K562 (cell line): ENCODE results near the gene OGFR. TPM values are rescaled to one million over a fixed set of nuclear protein-coding genes. Genes with fewer than 3 reads are reported as not detected.

ENCODE experiments used
- ATAC-seq: fragments of 200-7000 bp; cut with Tn5 transposase; 3 replicates; pipeline ENCODE4 v1.9.1; 2020; ENCODE audit warnings: moderate library complexity
- BruUV-seq: library from RNA; stranded (reverse); fragments of 400-500 nt; replicated peaks from 2 replicates; lab custom pipeline; 2021; lab: Mats Ljungman, UMichigan
- CTCF ChIA-PET: fragments of 300-600 bp; formaldehyde crosslinking; extraction: SDS; loops from one replicate; lab custom pipeline; 2021; ENCODE audit warnings: low intra/inter-chr PET ratio; lab: Yijun Ruan, JAX
- POLR2A ChIA-PET: fragments of 300-600, 350-650 bp; sonication (Branson Sonifier 250); formaldehyde crosslinking; extraction: SDS; loops from one replicate; lab custom pipeline; 2021; ENCODE audit warnings: antibody characterized with exemption, inconsistent platforms; lab: Yijun Ruan, JAX
- DNase-seq, 4 experiments: peaks; one replicate each; pipeline versions ENCODE4 v3.0.0 to v3.0.0-alpha.2; 2011 to 2018; ENCODE audit warnings: low spot score in 3 of 4, mixed read lengths in 3 of 4; ENCODE audit errors: extremely low read depth in 1 of 4
- FAIRE-seq: peaks from 2 replicates; lab custom pipeline; 2011; peaks lifted over from hg19 to GRCh38; lab: Jason Lieb, UNC
- H2AFZ ChIP-seq: 2 replicates; pipeline ENCODE4 v1.6.0; 2011; ENCODE audit warnings: low read depth, low read length, control low read depth, inconsistent platforms
- H3K27ac ChIP-seq: fragments of 200-600 bp; 3 replicates; pipeline ENCODE4 v1.8.0; 2011; ENCODE audit warnings: low read depth, mild to moderate bottlenecking, control low read depth, inconsistent platforms, low read length, moderate library complexity, mixed read lengths; ENCODE audit errors: extremely low read depth
- H3K27me3 ChIP-seq, 2 experiments: fragments of 300-600 bp in 1 of 2; 2 replicates in 1 of 2; 3 replicates in 1 of 2; pipeline versions ENCODE4 v1.6.0 to v1.8.0; 2011; ENCODE audit warnings: inconsistent platforms in 2 of 2, low read length in 2 of 2, mild to moderate bottlenecking in 1 of 2, mixed read lengths in 1 of 2, moderate library complexity in 1 of 2; ENCODE audit not compliant: control insufficient read depth in 2 of 2, insufficient read depth in 2 of 2
- H3K36me3 ChIP-seq: fragments of 300-600 bp; 3 replicates; pipeline ENCODE4 v1.8.0; 2011; ENCODE audit warnings: mild to moderate bottlenecking, low read length, inconsistent platforms; ENCODE audit not compliant: control insufficient read depth, insufficient read depth
- H3K4me1 ChIP-seq, 2 experiments: fragments of 200-600 bp in 1 of 2; replicated peaks in 1 of 2; 2 replicates in 1 of 2; 3 replicates in 1 of 2; pipeline versions ENCODE4 v1.5.1 to v1.8.0; 2011; ENCODE audit warnings: inconsistent platforms in 2 of 2, low read length in 2 of 2, mild to moderate bottlenecking in 1 of 2, mixed read lengths in 1 of 2, moderate library complexity in 1 of 2; ENCODE audit not compliant: control insufficient read depth in 2 of 2, insufficient read depth in 2 of 2
- H3K4me2 ChIP-seq: 2 replicates; pipeline ENCODE4 v1.6.1; 2011; ENCODE audit warnings: low read length, control low read depth, inconsistent platforms, mixed read lengths; ENCODE audit not compliant: insufficient read depth
- H3K4me3 ChIP-seq: fragments of 200-600 bp; sonication (generic), shearing (Covaris generic); 2 replicates; pipeline ENCODE4 v1.5.1; 2016; ENCODE audit warnings: control low read depth, inconsistent platforms
- H3K79me2 ChIP-seq: fragments of 200-600 bp; 3 replicates; pipeline ENCODE4 v1.8.0; 2011; ENCODE audit warnings: low read length, inconsistent platforms; ENCODE audit not compliant: control insufficient read depth, insufficient read depth
- H3K9ac ChIP-seq, 2 experiments: 2 replicates each; pipeline versions ENCODE4 v1.6.0 to v1.6.1; 2011; ENCODE audit warnings: low read depth in 2 of 2, low read length in 2 of 2, control low read depth in 1 of 2, inconsistent platforms in 1 of 2, mild to moderate bottlenecking in 1 of 2, mixed read lengths in 1 of 2; ENCODE audit not compliant: insufficient read depth in 1 of 2
- H3K9me1 ChIP-seq: one replicate; pipeline ENCODE4 v1.6.0; 2011; ENCODE audit warnings: inconsistent platforms, mild to moderate bottlenecking, low read length, moderate library complexity; ENCODE audit not compliant: control insufficient read depth, insufficient read depth
- H3K9me3 ChIP-seq: replicated peaks from 2 replicates; pipeline ENCODE4 v1.5.1; 2011; ENCODE audit warnings: low read depth, low read length, inconsistent platforms; ENCODE audit not compliant: control insufficient read depth, insufficient read depth
- H4K20me1 ChIP-seq: replicated peaks from 2 replicates; pipeline ENCODE4 v1.6.1; 2011; ENCODE audit warnings: low read length, inconsistent platforms, mixed read lengths; ENCODE audit not compliant: control insufficient read depth, insufficient read depth
- ATF6 ChIP-seq: sonication (generic); formaldehyde crosslinking; IDR thresholded peaks from 2 replicates; pipeline ENCODE4 v1.4.0; 2020; ENCODE audit warnings: mild to moderate bottlenecking, missing genetic modification reagents
- EWSR1 ChIP-seq: fragments of 450-650 bp; IDR thresholded peaks from 2 replicates; pipeline ENCODE4 v1.6.1; 2018; ENCODE audit warnings: borderline replicate concordance, mild to moderate bottlenecking, low read depth, moderate library complexity; ENCODE audit not compliant: partially characterized antibody
- FOXJ2 ChIP-seq: fragments of 200-800 bp; sonication (Bioruptor generic); IDR thresholded peaks from 2 replicates; pipeline ENCODE4 v1.6.1; 2016; ENCODE audit warnings: missing genetic modification characterization, missing compliant biosample characterization
- FOXP1 ChIP-seq: sonication (generic); formaldehyde crosslinking; IDR thresholded peaks from 2 replicates; pipeline ENCODE4 v1.8.0; 2022; ENCODE audit warnings: mild to moderate bottlenecking, missing genetic modification reagents
- GABPB2 ChIP-seq: fragments of 250-450 bp; sonication (Bioruptor Pico); conservative IDR thresholded peaks from 2 replicates; pipeline ENCODE4 v1.5.1; 2021; ENCODE audit warnings: mild to moderate bottlenecking
- KAT7 ChIP-seq: sonication (generic); formaldehyde crosslinking; IDR thresholded peaks from 2 replicates; pipeline ENCODE4 v1.8.0; 2022; ENCODE audit warnings: missing genetic modification reagents, mild to moderate bottlenecking, borderline replicate concordance
- NCOR1 ChIP-seq: fragments of 450-650 bp; IDR thresholded peaks from 2 replicates; pipeline ENCODE4 v1.6.1; 2016; ENCODE audit warnings: mild to moderate bottlenecking, moderate library complexity
- NFIX ChIP-seq: fragments of 250-450 bp; sonication (Bioruptor Pico); IDR thresholded peaks from 2 replicates; pipeline ENCODE4 v1.4.0; 2020; ENCODE audit warnings: low read depth, mild to moderate bottlenecking, moderate library complexity
- NONO ChIP-seq, 2 experiments: fragments of 200-400 bp in 1 of 2; fragments of 450-650 bp in 1 of 2; formaldehyde crosslinking in 1 of 2; IDR thresholded peaks; 2 replicates each; pipeline ENCODE4 v1.6.1; 2017; ENCODE audit warnings: low read depth in 2 of 2, mild to moderate bottlenecking in 2 of 2, moderate library complexity in 2 of 2, low read length in 1 of 2
- SIN3A ChIP-seq, 2 experiments: fragments of 150-350 bp in 1 of 2; IDR thresholded peaks; 2 replicates each; pipeline ENCODE4 v1.6.1; 2011 to 2016; ENCODE audit warnings: borderline replicate concordance in 2 of 2, low read depth in 2 of 2, low read length in 2 of 2, mild to moderate bottlenecking in 2 of 2, moderate library complexity in 2 of 2; ENCODE audit not compliant: control insufficient read depth in 1 of 2
- SMC3 ChIP-seq: conservative IDR thresholded peaks from 2 replicates; pipeline ENCODE4 v1.6.1; 2011; ENCODE audit warnings: low read depth, low read length, improper control_type of control experiment; ENCODE audit not compliant: insufficient read depth
- TAF1 ChIP-seq: IDR thresholded peaks from 2 replicates; pipeline ENCODE4 v1.6.1; 2011; ENCODE audit warnings: mild to moderate bottlenecking, low read length, moderate library complexity; ENCODE audit not compliant: insufficient read depth, control insufficient read depth, severe bottlenecking; ENCODE audit errors: extremely low read depth
- TCF7L2 ChIP-seq: fragments of 150-350 bp; IDR thresholded peaks from 2 replicates; pipeline ENCODE4 v1.6.1; 2016; ENCODE audit warnings: low read depth, mild to moderate bottlenecking, low read length, moderate library complexity
- YBX1 ChIP-seq: fragments of 450-650 bp; IDR thresholded peaks from 2 replicates; pipeline ENCODE4 v1.7.1; 2016; ENCODE audit warnings: mild to moderate bottlenecking
- ZNF24 ChIP-seq: fragments of 450-650 bp; IDR thresholded peaks from 2 replicates; pipeline ENCODE4 v1.6.1; 2016
- WGBS: fragments of 100-300 bp; shearing (Covaris generic); methylation state at CpG from one replicate; pipeline ENCODE4 v1.1.6; 2016; ENCODE audit warnings: low coverage, mixed read lengths; ENCODE audit not compliant: insufficient coverage; ENCODE audit errors: missing lambda C conversion rate; 5-methylcytosine and 5-hydroxymethylcytosine counted together
- in situ Hi-C: fragments of 300-500 bp; cut with MboI; formaldehyde crosslinking; loops from 4 replicates; pipeline ENCODE4 v1.15.0; 2018; ENCODE audit warnings: inconsistent platforms, mixed read lengths
- intact Hi-C: fragments of 100-400 bp; cut with micrococcal nuclease; formaldehyde crosslinking; loops from 2 replicates; pipeline ENCODE4 v1.14.2; 2022
- polyA plus RNA-seq, 8 experiments: library from polyadenylated mRNA; depleted of rRNA in 4 of 8; stranded (reverse) in 5 of 8; unstranded in 3 of 8; fragments of >200 nt; fragmentation: Nextera tagmentation in 2 of 8; fragmentation: Illumina TruSeq in 1 of 8; extraction: Ambion mirVana in 2 of 8; extraction: Trizol in 1 of 8; gene quantifications; 2 replicates each; pipeline versions ENCODE4 v1.2.1 to v1.2.3, GENCODE V29; 2011 to 2014; ENCODE audit warnings: inconsistent platforms in 1 of 8, missing spikeins in 1 of 8
- total RNA-seq, 7 experiments: library from RNA; depleted of rRNA in 6 of 7; stranded (reverse); fragments of >200 nt in 6 of 7; fragmentation: Illumina TruSeq in 2 of 7; extraction: Trizol in 2 of 7; gene quantifications; 2 replicates each; pipeline versions ENCODE4 v1.2.1 to v1.2.3, GENCODE V29; 2011 to 2021; ENCODE audit warnings: low replicate concordance in 1 of 7

The OGFR gene
- total and polyA plus RNA-seq, 9 of the 15 experiments (the other 6 are each of a cell fraction or from before 2014, with no cell fraction given): 0.39 to 56.3 (median 17.5) TPM

- TF ChIP-seq ATF6 (CRISPR knock-in tag) (no peak), TCF7L2 (no peak), SMC3 (no peak), FOXP1 (CRISPR knock-in tag) (no peak), NFIX (CRISPR knock-in tag) (no peak), KAT7 (CRISPR knock-in tag) (no peak), NONO (IDR thresholded peaks at IDR 0.05; ENCODE audit: low read depth in 2 of 2, low read length in 1 of 2) (no peak)
- TF ChIP-seq, all 486 proteins: peak for 0
These were observed 32.0 kb upstream of the OGFR start (continued) for GRCh38 chr20:62772619-62772989.

- Histone ChIP-seq H2AFZ (no peak overlapping the region), H3K4me2 (peak overlapping the region; percentile 8; the same call in 1 of the 2 replicates), H3K9me1 (peaks cover 4% of the 10 kb centered on the region), H4K20me1 (peaks cover 19% of the 10 kb centered on the region; the same call in 1 of the 2 replicates), H3K4me1 (peaks cover 20 to 80% of the 10 kb centered on the region in 2 experiments), H3K4me3 (no peak overlapping the region), H3K79me2 (peaks cover 5% of the 10 kb centered on the region; the same call in 2 of the 3 replicates), H3K9me3 (no peaks in the 10 kb centered on the region), H3K9ac (peak overlapping the region in 1 of 2 experiments; percentile 6; a peak in 2 of 4 replicates), H3K27ac (no peak overlapping the region), H3K36me3 (no peaks in the 10 kb centered on the region), H3K27me3 (peaks cover 0 to 5% of the 10 kb centered on the region in 2 experiments; a peak in 2 of 5 replicates)
- TF ChIP-seq TAF1 (peak; percentile 19), EWSR1 (no peak), ZNF24 (peak; percentile 46; the same call in 1 of the 2 replicates), NCOR1 (no peak), GABPB2 (CRISPR knock-in tag) (no peak), YBX1 (no peak), SIN3A (IDR thresholded peaks at IDR 0.05; ENCODE audit: borderline replicate concordance in 2 of 2, control insufficient read depth in 1 of 2, low read depth in 2 of 2, low read length in 2 of 2) (peak in 1 of 2 experiments; percentile 15; a peak in 1 of 4 replicates), FOXJ2 (tag) (no peak)
- ChIA-PET CTCF (no interaction called here), POLR2A (interaction anchor here (0.6 to 0.7 kb wide), 2 partner anchors 22 to 63 kb away, joined by 3 to 4 read pairs; no protein-coding TSS in a partner anchor)
- intact Hi-C loops: no loop called here
- in situ Hi-C loops: no loop called here
- BruUV-seq: no TSS peak
- ATAC-seq: no peak
- DNase-seq: no peak
- FAIRE-seq: peak; percentile 52
- WGBS: 27% methylated on average over 18 of the region's 19 CpGs
These were observed 31.4 kb upstream of the OGFR start for GRCh38 chr20:62772990-62773844.
